Glutamatergic neuron (in vitro differentiated cells): ENCODE measurements around the gene C10orf143. TPM values are rescaled to one million over a fixed set of nuclear protein-coding genes. Genes with fewer than 3 reads are reported as not detected.

ENCODE experiments used
- DNase-seq: peaks from one replicate; pipeline ENCODE4 v3.0.0; 2022
- H3K27ac Mint-ChIP-seq: one replicate; pipeline ENCODE4 v1.8.0; 2020; ENCODE audit warnings: mild to moderate bottlenecking, mixed read lengths, inconsistent platforms; ENCODE audit not compliant: unreplicated experiment
- H3K27me3 Mint-ChIP-seq: one replicate; pipeline ENCODE4 v1.8.0; 2020; ENCODE audit warnings: mild to moderate bottlenecking, moderate library complexity, mixed read lengths, inconsistent platforms; ENCODE audit not compliant: unreplicated experiment
- H3K36me3 Mint-ChIP-seq: one replicate; pipeline ENCODE4 v1.8.0; 2020; ENCODE audit warnings: mild to moderate bottlenecking, mixed read lengths, inconsistent platforms; ENCODE audit not compliant: unreplicated experiment
- H3K4me1 Mint-ChIP-seq: one replicate; pipeline ENCODE4 v1.8.0; 2020; ENCODE audit warnings: mild to moderate bottlenecking, low read depth, mixed read lengths, inconsistent platforms; ENCODE audit not compliant: unreplicated experiment
- H3K4me3 Mint-ChIP-seq: one replicate; pipeline ENCODE4 v1.8.0; 2020; ENCODE audit warnings: mild to moderate bottlenecking, mixed read lengths, inconsistent platforms; ENCODE audit not compliant: unreplicated experiment
- H3K9me3 Mint-ChIP-seq: one replicate; pipeline ENCODE4 v1.8.0; 2020; ENCODE audit warnings: mild to moderate bottlenecking, moderate library complexity, mixed read lengths, inconsistent platforms; ENCODE audit not compliant: unreplicated experiment
- CTCF ChIP-seq: fragments of 200-600 bp; sonication (generic); IDR thresholded peaks from one replicate; pipeline ENCODE4 v1.5.0; 2021; ENCODE audit not compliant: partially characterized antibody, unreplicated experiment
- total RNA-seq: library from RNA; stranded (reverse); fragmentation: NEBNext Ultra II Directional; extraction: Animal tissue kit (Norgen Biotek cat#: 25700); gene quantifications from one replicate; pipeline ENCODE4 v1.2.1, GENCODE V29; 2021; ENCODE audit not compliant: unreplicated experiment

Gene C10orf143
- total RNA-seq, 1 donor from 2014 or later = 0.96 TPM

- Mint-ChIP-seq H3K4me3 (no peak overlapping the region), H3K27me3 (peaks cover 7% of the 10 kb centered on the region), H3K36me3 (no peaks in the 10 kb centered on the region), H3K27ac (no peak overlapping the region), H3K9me3 (peaks cover 4% of the 10 kb centered on the region), H3K4me1 (peaks cover 2% of the 10 kb centered on the region)
- no peak for TF ChIP-seq CTCF
- no peak for DNase-seq
Measured at GRCh38 chr10:130039141-130039540, 71.5 kb downstream of the C10orf143 start.

GRCh38 chr10:130038611-130039109, 72.0 kb downstream of the C10orf143 start:
- Mint-ChIP-seq H3K9me3 (peaks cover 4% of the 10 kb centered on the region), H3K27ac (no peak overlapping the region), H3K36me3 (no peaks in the 10 kb centered on the region), H3K4me3 (no peak overlapping the region), H3K27me3 (peaks cover 6% of the 10 kb centered on the region), H3K4me1 (peaks cover 2% of the 10 kb centered on the region)
- TF ChIP-seq CTCF = no peak
- no peak for DNase-seq

GRCh38 chr10:130038019-130038555, 72.5 kb downstream of the C10orf143 start:
- DNase-seq = no peak
- no peak for TF ChIP-seq CTCF
- no peak overlapping the region for H3K4me3 Mint-ChIP-seq
- no peak overlapping the region for H3K27ac Mint-ChIP-seq
- H3K4me1 Mint-ChIP-seq = peaks cover 2% of the 10 kb centered on the region
- no peaks in the 10 kb centered on the region for H3K36me3 Mint-ChIP-seq
- H3K27me3 Mint-ChIP-seq = peaks cover 2% of the 10 kb centered on the region
- H3K9me3 Mint-ChIP-seq = peaks cover 4% of the 10 kb centered on the region

GRCh38 chr10:130037169-130037661, 73.4 kb downstream of the C10orf143 start:
- Mint-ChIP-seq H3K27me3 (peaks cover 2% of the 10 kb centered on the region), H3K36me3 (no peaks in the 10 kb centered on the region), H3K9me3 (peaks cover 4% of the 10 kb centered on the region), H3K27ac (no peak overlapping the region), H3K4me1 (peaks cover 2% of the 10 kb centered on the region), H3K4me3 (no peak overlapping the region)
- TF ChIP-seq CTCF = no peak
- DNase-seq = no peak

GRCh38 chr10:130036296-130037065, 74.1 kb downstream of the C10orf143 start:
- Mint-ChIP-seq H3K27ac (no peak overlapping the region), H3K9me3 (peaks cover 1% of the 10 kb centered on the region), H3K36me3 (no peaks in the 10 kb centered on the region), H3K27me3 (peaks cover 3% of the 10 kb centered on the region), H3K4me3 (no peak overlapping the region), H3K4me1 (peaks cover 2% of the 10 kb centered on the region)
- TF ChIP-seq CTCF = no peak
- DNase-seq = no peak
